HepG2 (cell line): Measurements from ENCODE around the gene LUC7L2.

Experiments
- MEF2D ChIP-seq: sonication (generic); formaldehyde crosslinking; IDR thresholded peaks from 2 replicates; pipeline ENCODE4 v1.5.1; 2020; ENCODE audit warnings: mild to moderate bottlenecking, missing genetic modification reagents
- POLR2AphosphoS5 ChIP-seq: IDR thresholded peaks from 2 replicates; pipeline ENCODE4 v1.6.1; 2012; ENCODE audit warnings: low read depth, low read length
- ZFP1 ChIP-seq: IDR thresholded peaks from 2 replicates; pipeline ENCODE4 v1.6.1; 2016
- ZMYM4 ChIP-seq: sonication (generic); formaldehyde crosslinking; IDR thresholded peaks from 2 replicates; pipeline ENCODE4 v1.8.1; 2023; ENCODE audit warnings: mild to moderate bottlenecking, missing genetic modification reagents
- ZNF557 ChIP-seq: sonication (generic); formaldehyde crosslinking; IDR thresholded peaks from 2 replicates; pipeline ENCODE4 v1.4.0; 2020; ENCODE audit warnings: missing genetic modification reagents
- TF ChIP-seq, protein P1 (sequence below): IDR thresholded peaks from 2 replicates; pipeline ENCODE4 v1.6.1; 2016; ENCODE audit warnings: missing compliant biosample characterization, missing genetic modification reagents, borderline replicate concordance
- TF ChIP-seq, protein P2 (sequence below): sonication (generic); formaldehyde crosslinking; IDR thresholded peaks from 2 replicates; pipeline ENCODE4 v1.5.0; 2020; ENCODE audit warnings: mild to moderate bottlenecking, missing genetic modification reagents, moderate library complexity
- TF ChIP-seq, protein P3 (sequence below): sonication (generic); formaldehyde crosslinking; IDR thresholded peaks from 2 replicates; pipeline ENCODE4 v1.4.0; 2020; ENCODE audit warnings: missing genetic modification reagents
- TF ChIP-seq, protein P4 (sequence below): sonication (generic); formaldehyde crosslinking; IDR thresholded peaks from 2 replicates; pipeline ENCODE4 v1.4.0; 2020; ENCODE audit warnings: missing genetic modification reagents, borderline replicate concordance

DNA sequence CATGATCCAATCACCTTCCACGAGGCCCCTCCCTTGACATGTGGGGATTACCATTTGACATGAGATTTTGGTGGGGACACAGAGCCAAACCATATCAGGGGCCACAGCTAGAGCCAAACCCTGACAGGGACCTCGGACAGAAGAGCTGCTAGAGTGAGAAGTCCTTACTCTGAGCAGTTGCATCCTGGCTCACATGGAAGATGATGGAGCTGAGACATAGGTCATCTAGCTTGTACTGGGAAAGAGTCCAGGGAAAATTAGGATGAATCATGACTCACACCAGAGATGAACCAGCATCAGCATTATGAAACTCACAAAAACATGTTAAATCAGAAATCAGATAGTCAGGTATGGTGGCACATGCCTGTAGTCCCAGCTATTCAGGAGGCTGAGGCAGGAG lies 31.3 kb upstream of the LUC7L2 start:
- TF ChIP-seq, protein P1, sequence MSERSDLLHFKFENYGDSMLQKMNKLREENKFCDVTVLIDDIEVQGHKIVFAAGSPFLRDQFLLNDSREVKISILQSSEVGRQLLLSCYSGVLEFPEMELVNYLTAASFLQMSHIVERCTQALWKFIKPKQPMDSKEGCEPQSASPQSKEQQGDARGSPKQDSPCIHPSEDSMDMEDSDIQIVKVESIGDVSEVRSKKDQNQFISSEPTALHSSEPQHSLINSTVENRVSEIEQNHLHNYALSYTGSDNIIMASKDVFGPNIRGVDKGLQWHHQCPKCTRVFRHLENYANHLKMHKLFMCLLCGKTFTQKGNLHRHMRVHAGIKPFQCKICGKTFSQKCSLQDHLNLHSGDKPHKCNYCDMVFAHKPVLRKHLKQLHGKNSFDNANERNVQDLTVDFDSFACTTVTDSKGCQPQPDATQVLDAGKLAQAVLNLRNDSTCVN (CRISPR knock-in tag), result no peak
- TF ChIP-seq, protein P2, sequence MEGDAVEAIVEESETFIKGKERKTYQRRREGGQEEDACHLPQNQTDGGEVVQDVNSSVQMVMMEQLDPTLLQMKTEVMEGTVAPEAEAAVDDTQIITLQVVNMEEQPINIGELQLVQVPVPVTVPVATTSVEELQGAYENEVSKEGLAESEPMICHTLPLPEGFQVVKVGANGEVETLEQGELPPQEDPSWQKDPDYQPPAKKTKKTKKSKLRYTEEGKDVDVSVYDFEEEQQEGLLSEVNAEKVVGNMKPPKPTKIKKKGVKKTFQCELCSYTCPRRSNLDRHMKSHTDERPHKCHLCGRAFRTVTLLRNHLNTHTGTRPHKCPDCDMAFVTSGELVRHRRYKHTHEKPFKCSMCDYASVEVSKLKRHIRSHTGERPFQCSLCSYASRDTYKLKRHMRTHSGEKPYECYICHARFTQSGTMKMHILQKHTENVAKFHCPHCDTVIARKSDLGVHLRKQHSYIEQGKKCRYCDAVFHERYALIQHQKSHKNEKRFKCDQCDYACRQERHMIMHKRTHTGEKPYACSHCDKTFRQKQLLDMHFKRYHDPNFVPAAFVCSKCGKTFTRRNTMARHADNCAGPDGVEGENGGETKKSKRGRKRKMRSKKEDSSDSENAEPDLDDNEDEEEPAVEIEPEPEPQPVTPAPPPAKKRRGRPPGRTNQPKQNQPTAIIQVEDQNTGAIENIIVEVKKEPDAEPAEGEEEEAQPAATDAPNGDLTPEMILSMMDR, result no peak
- no peak for TF ChIP-seq MEF2D (CRISPR knock-in tag)
- TF ChIP-seq POLR2AphosphoS5, result no peak
- TF ChIP-seq, protein P3, sequence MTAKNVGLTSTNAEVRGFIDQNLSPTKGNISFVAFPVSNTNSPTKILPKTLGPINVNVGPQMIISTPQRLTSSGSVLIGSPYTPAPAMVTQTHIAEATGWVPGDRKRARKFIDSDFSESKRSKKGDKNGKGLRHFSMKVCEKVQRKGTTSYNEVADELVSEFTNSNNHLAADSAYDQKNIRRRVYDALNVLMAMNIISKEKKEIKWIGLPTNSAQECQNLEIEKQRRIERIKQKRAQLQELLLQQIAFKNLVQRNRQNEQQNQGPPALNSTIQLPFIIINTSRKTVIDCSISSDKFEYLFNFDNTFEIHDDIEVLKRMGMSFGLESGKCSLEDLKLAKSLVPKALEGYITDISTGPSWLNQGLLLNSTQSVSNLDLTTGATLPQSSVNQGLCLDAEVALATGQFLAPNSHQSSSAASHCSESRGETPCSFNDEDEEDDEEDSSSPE (CRISPR knock-in tag), result no peak
- TF ChIP-seq, protein P4, sequence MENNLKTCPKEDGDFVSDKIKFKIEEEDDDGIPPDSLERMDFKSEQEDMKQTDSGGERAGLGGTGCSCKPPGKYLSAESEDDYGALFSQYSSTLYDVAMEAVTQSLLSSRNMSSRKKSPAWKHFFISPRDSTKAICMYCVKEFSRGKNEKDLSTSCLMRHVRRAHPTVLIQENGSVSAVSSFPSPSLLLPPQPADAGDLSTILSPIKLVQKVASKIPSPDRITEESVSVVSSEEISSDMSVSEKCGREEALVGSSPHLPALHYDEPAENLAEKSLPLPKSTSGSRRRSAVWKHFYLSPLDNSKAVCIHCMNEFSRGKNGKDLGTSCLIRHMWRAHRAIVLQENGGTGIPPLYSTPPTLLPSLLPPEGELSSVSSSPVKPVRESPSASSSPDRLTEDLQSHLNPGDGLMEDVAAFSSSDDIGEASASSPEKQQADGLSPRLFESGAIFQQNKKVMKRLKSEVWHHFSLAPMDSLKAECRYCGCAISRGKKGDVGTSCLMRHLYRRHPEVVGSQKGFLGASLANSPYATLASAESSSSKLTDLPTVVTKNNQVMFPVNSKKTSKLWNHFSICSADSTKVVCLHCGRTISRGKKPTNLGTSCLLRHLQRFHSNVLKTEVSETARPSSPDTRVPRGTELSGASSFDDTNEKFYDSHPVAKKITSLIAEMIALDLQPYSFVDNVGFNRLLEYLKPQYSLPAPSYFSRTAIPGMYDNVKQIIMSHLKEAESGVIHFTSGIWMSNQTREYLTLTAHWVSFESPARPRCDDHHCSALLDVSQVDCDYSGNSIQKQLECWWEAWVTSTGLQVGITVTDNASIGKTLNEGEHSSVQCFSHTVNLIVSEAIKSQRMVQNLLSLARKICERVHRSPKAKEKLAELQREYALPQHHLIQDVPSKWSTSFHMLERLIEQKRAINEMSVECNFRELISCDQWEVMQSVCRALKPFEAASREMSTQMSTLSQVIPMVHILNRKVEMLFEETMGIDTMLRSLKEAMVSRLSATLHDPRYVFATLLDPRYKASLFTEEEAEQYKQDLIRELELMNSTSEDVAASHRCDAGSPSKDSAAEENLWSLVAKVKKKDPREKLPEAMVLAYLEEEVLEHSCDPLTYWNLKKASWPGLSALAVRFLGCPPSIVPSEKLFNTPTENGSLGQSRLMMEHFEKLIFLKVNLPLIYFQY (CRISPR knock-in tag), result no peak
- TF ChIP-seq ZFP1 (CRISPR knock-in tag), result no peak
- TF ChIP-seq ZNF557 (CRISPR knock-in tag), result no peak
- no peak for TF ChIP-seq ZMYM4 (CRISPR knock-in tag)
